GM19397 (cell line): ENCODE results near the gene IKZF4.
A peak's percentile ranks its signal among the peaks of the same experiment; 100 is the strongest.
"Not testable (repeated sequence)": the region's sequence is repeated elsewhere in the genome, so short reads cannot be mapped to it uniquely, and the experiment has no call there.

ENCODE experiments used
- ATAC-seq: cut with Tn5 transposase; IDR thresholded peaks from one replicate; pipeline ENCODE4 v1.9.1; 2021; ENCODE audit warnings: mild to moderate bottlenecking, moderate library complexity; ENCODE audit not compliant: unreplicated experiment

IKZF4 gene

GRCh38 chr12:56038022-56038655 is 17.3 kb downstream of the IKZF4 start:
- no peak for ATAC-seq

GRCh38 chr12:56040151-56040550 is 19.3 kb downstream of the IKZF4 start:
- ATAC-seq: no peak

- no peak for ATAC-seq
These were observed 20.2 kb downstream of the IKZF4 start for GRCh38 chr12:56040963-56041551.

GRCh38 chr12:56041552-56042429 is 20.9 kb downstream of the IKZF4 start, which contains the start of gene RPS26:
Gene RPS26 (plus strand): TSS chr12:56041918. CDS start chr12:56042167, 249 bp downstream.
- peak; percentile 96 for ATAC-seq

GRCh38 chr12:56042430-56042813 is 21.6 kb downstream of the IKZF4 start:
- ATAC-seq: not testable (repeated sequence)

GRCh38 chr12:56042843-56043242 is 22.0 kb downstream of the IKZF4 start:
- no peak for ATAC-seq

DNA sequence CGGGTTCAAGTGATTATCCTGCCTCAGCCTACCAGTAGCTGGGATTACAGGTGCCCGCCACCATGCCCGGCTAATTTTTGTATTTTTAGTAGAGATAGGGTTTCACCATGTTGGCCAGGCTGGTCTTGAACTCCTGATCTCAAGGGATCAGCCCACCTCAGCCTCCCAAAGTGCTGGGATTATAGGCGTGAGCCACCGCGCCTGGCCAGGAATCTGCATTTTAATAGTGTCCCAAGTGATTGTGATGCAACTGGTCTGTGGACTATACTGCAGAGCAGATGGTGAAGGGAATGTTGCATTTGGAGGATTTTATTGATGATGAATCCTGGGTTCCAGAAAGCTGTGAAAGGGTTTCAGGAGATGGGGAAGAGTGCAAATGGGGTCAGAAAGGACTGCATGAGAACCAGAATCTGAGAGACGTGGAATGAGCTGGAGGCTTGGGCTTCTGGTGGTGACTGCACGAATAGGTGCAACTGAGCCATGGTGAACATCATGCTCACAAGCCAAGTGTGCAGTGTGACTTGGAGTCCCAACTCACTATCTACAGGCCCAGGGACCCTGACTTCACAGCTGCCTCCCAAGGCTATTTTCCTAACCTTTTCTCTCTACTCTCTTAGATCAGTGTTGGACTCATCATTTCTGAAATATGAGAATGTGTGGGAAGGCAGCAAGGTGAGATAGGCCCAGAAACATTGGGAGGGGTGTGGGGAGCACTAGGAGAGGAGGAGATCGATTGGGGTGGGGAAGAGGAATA is 25.4 kb downstream of the IKZF4 start:
- ATAC-seq: no peak

DNA sequence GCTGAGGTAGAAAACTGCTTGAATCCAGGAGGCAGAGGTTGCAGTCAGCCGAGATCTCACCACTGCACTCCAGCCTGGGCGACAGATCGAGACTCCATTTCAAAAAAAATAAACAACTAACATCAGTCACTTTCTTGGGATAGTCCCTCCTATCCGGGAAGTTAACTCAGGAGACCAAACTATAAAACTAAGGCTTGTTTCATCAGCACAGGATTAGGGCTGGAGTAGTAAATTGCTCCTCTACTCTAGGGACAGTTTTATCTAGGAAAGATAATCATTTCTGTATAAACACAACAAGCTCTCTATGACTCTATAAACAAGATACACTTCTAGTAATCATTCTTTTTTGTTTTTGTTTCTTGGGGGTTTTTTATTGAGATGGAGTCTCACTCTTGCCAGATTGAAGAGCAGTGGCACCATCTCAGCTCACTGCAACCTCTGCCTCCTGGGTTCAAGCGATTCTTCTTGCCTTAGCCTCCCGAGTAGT is 32.6 kb downstream of the IKZF4 start:
- no peak for ATAC-seq

DNA sequence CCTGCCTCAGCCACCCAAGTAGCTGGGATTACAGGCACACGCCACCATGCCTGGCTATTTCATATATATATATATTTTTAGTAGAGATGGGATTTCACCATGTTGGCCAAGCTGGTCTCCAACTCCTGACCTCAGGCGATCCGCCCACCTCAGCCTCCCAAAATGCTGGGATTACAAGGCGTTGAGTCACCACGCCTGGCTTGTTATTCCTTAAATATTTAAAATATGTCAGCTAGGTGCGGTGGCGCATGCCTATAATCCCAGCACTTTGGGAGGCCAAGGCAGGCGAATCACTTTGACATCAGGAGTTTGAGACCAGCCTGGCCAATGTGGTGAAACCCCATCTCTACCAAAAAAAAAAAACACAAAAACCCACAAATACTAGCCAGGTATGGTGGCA is 39.1 kb downstream of the IKZF4 start:
- not testable (repeated sequence) for ATAC-seq

DNA sequence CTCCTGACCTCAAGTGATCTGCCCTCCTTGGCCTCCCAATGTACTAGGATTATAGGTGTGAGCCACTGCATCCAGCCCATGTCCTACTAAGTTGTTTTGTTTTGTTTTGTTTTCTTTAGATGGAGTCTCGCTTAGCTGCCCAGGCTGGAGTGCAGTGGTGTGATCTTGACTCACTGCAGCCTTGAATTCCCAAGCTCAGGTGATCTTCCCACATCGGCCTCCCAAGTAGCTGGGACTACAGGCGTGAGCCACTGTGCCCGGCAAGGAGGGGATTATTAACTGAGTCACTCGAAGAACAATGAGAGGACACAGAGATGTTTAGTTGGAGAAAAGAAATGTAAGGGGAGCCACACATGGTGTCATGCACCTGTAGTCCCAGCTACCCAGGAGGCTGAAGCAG is 41.1 kb downstream of the IKZF4 start:
- no peak for ATAC-seq

DNA sequence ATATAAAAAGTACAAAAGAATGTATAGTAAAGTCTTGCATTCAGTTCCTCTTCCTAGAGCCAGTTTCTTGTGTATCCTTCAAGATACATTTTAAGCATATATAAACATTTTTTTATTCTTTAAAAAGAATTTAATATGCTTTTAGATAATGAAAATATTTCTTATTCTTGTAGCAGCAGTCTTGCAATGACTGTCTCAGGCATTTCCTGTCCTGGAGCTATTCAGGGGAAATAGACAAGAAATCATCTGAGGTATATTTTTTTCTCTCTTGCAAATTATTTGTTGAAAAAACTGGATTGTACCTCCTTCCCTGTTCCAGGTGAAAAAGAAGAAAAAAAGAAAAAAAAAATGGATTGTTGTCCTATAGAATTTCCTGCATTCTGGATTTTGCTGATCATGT is 42.2 kb downstream of the IKZF4 start:
- ATAC-seq: no peak

DNA sequence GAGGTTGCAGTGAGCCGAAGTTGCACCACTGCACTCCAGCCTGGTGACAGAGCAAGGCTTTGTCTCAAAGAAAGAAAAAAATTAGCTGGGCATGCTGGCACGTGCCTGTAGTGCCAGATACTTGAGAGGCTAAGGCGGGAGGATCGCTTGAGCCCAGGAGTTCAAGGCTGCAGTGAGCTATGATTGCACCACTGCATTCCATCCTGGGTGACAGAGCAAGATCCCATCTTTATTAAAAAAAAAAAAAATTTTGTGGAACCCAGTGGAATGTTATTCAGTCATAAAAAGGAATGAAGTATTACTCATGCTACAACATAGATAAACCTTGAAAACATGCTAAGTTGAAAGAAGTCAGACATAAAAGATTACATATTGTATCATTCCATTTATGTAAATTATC is 50.8 kb downstream of the IKZF4 start:
- no peak for ATAC-seq

GRCh38 chr12:56074396-56074795 is 53.6 kb downstream of the IKZF4 start:
- ATAC-seq: no peak

GRCh38 chr12:56077966-56078365 is 57.1 kb downstream of the IKZF4 start:
- not testable (repeated sequence) for ATAC-seq

- no peak for ATAC-seq
These were observed 57.6 kb downstream of the IKZF4 start for GRCh38 chr12:56078427-56078826.

GRCh38 chr12:56078931-56079722 is 58.3 kb downstream of the IKZF4 start:
- ATAC-seq: no peak

GRCh38 chr12:56079723-56080555 is 59.1 kb downstream of the IKZF4 start, which contains the start of gene ERBB3:
Gene ERBB3 (plus strand): TSS chr12:56080165. CDS start chr12:56080301, 136 bp downstream.
- no peak for ATAC-seq

DNA sequence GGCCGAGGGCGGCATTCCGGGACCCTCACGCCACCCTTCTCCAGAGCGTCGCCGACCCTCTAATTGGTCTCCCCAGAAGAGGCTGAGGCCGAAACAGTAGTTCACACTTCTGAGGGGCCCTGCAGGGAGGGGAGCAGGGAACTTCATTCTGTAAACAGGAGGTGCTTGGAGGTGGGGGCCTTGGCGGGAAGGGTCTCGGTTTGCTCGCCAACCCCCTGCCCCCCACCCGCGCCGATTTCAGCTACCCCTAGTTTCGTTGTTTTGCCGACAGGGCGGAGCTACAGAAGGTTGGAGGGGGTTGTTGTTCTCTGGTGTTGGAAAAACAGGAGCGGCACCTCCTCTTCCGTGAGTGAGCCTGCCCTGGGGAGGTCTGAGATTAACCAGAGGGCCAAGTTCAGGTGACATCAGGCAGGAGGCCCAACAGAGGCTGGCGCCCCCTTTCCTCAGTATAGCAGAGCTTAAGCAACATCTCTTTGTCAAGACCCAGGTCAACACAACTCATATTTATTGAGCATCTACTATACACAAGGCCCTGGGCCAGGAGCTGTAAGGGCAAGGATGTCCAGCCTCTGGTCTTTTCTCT is 59.8 kb downstream of the IKZF4 start:
- ATAC-seq: no peak
